HG03521 (cell line): ENCODE results near the gene CTIF.

ENCODE experiments used
- ATAC-seq: cut with Tn5 transposase; IDR thresholded peaks from one replicate; pipeline ENCODE4 v1.9.1; 2021; ENCODE audit warnings: mild to moderate bottlenecking, moderate library complexity; ENCODE audit not compliant: unreplicated experiment

The CTIF gene

GRCh38 chr18:48721312-48721711, 182.5 kb downstream of the CTIF start:
- ATAC-seq, result no peak

GRCh38 chr18:48723016-48723415, 184.2 kb downstream of the CTIF start:
- no peak for ATAC-seq

- ATAC-seq, result no peak
Measured at GRCh38 chr18:48723837-48724236, 185.0 kb downstream of the CTIF start.

- no peak for ATAC-seq
Measured at GRCh38 chr18:48724442-48724841, 185.6 kb downstream of the CTIF start.

- no peak for ATAC-seq
Measured at GRCh38 chr18:48724939-48725338, 186.1 kb downstream of the CTIF start.

- ATAC-seq, result no peak
Measured at GRCh38 chr18:48725562-48725961, 186.7 kb downstream of the CTIF start.

GRCh38 chr18:48727681-48728080, 188.8 kb downstream of the CTIF start:
- ATAC-seq, result no peak

GRCh38 chr18:48728204-48728833, 189.5 kb downstream of the CTIF start:
- no peak for ATAC-seq

GRCh38 chr18:48729404-48729803, 190.6 kb downstream of the CTIF start:
- no peak for ATAC-seq

- ATAC-seq, result no peak
Measured at GRCh38 chr18:48730010-48730409, 191.2 kb downstream of the CTIF start.

GRCh38 chr18:48732767-48733424, 194.1 kb downstream of the CTIF start:
- ATAC-seq, result no peak

GRCh38 chr18:48733643-48734253, 194.9 kb downstream of the CTIF start:
- ATAC-seq, result no peak

- no peak for ATAC-seq
Measured at GRCh38 chr18:48734460-48734859, 195.6 kb downstream of the CTIF start.

GRCh38 chr18:48735080-48735676, 196.3 kb downstream of the CTIF start:
- ATAC-seq, result no peak

GRCh38 chr18:48735681-48736255, 196.9 kb downstream of the CTIF start:
- ATAC-seq, result no peak

GRCh38 chr18:48736321-48737260, 197.8 kb downstream of the CTIF start:
- no peak for ATAC-seq

GRCh38 chr18:48739266-48740067, 200.6 kb downstream of the CTIF start:
- no peak for ATAC-seq

GRCh38 chr18:48740068-48740440, 201.2 kb downstream of the CTIF start:
- no peak for ATAC-seq

- no peak for ATAC-seq
Measured at GRCh38 chr18:48740851-48741485, 202.1 kb downstream of the CTIF start.
